ENCODE measurements around the gene ZNF226.
A peak's percentile ranks its signal among the peaks of the same experiment; 100 is the strongest.
"Not testable (repeated sequence)": the region's sequence is repeated elsewhere in the genome, so short reads cannot be mapped to it uniquely, and the experiment has no call there.

ZNF226 gene

DNA sequence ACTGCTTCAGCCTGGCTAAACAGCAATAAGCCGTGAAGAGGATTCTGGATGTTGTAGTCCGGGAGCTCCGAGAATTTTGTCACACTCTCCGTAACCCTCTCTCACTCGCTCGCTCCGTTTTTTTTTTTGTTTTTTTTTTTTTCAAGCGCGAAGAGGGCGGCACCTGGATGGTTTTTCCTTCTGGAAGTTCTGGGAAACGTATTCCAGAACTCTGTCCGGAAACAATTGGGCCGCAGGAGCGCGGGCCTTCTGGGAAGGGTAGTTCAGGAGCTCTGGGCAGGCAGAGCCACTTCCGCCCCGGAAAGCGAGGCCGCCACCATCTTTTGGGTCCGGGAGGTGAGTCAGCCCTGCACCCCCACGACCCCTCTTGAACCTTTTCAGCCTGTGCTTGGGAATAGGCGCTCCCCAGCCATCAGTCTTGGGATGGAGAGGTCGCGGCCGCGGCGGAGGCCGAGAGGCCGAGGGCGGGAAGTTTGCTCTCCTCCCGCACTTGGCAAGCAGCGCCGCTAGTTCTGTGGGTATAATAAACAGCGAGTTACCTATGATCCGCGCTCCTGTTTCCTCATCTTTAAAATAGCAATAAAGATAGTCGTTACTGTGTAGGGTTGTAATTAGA, 47.5 kb downstream of the ZNF226 start, which contains the start of gene ZNF227:
Gene ZNF227 (plus strand): TSS at position 283 of the 616 bp plus-strand sequence. CDS start 5,261 bp downstream, outside the sequence.
- DNase-seq (ENCODE audit: low read depth): peak; percentile 67

DNA sequence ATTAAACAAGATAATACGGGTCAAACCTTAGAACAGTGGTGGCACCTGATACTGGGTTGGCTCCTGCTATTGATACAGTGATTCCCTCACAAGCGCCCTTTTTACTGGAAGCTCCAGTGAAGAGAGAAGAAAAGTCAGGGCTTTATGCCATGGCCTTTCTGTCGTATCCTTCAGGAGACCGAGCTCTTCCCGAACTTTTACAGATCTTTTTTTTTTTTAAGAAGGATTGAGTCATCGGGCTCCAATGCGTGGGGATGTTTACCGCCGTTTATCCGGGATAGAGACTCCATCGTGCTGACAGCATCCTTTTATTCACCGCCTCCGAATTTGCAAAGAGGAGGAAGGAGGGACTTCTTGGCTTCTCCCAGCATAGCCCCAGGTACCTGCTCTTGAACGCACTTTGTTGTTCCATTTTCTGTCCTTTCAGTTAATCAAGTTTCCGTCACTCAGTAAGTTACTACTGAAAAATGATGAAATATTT, 48.0 kb downstream of the ZNF226 start:
- DNase-seq (ENCODE audit: low read depth): no peak

DNA sequence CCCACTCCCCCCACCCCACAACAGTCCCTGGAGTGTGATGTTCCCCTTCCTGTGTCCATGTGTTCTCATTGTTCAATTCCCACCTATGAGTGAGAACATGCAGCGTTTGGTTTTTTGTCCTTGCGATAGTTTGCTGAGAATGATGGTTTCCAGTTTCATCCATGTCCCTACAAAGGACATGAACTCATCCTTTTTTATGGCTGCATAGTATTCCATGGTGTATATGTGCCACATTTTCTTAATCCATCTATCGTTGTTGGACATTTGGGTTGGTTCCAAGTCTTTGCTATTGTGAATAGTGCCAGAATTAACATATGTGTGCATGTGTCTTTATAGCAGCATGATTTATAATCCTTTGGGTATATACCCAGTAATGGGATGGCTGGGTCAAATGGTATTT, 55.0 kb downstream of the ZNF226 start:
- not testable (repeated sequence) for DNase-seq (ENCODE audit: low read depth)

- not testable (repeated sequence) for DNase-seq (ENCODE audit: low read depth)
These were observed 55.9 kb downstream of the ZNF226 start for GRCh38 chr19:44220761-44221160.

DNA sequence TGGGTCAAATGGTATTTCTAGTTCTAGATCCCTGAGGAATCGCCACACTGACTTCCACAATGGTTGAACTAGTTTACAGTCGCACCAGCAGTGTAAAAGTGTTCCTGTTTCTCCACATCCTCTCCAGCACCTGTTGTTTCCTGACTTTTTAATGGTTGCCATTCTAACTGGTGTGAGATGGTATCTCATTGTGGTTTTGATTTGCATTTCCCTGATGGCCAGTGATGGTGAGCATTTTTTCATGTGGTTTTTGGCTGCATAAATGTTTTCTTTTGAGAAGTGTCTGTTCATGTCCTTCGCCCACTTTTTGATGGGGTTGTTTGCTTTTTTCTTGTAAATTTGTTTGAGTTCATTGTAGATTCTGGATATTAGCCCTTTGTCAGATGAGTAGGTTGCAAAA, 56.4 kb downstream of the ZNF226 start:
- not testable (repeated sequence) for DNase-seq (ENCODE audit: low read depth)
